Measurements from ENCODE around the gene TNFRSF8. TPM values are rescaled to one million over a fixed set of nuclear protein-coding genes. Genes with fewer than 3 reads are reported as not detected.
A peak's percentile ranks its signal among the peaks of the same experiment; 100 is the strongest.

Gene TNFRSF8
- polyA plus RNA-seq, 1 of the 3 experiments (the other 2 are of a cell fraction), result 0.07 TPM

DNA sequence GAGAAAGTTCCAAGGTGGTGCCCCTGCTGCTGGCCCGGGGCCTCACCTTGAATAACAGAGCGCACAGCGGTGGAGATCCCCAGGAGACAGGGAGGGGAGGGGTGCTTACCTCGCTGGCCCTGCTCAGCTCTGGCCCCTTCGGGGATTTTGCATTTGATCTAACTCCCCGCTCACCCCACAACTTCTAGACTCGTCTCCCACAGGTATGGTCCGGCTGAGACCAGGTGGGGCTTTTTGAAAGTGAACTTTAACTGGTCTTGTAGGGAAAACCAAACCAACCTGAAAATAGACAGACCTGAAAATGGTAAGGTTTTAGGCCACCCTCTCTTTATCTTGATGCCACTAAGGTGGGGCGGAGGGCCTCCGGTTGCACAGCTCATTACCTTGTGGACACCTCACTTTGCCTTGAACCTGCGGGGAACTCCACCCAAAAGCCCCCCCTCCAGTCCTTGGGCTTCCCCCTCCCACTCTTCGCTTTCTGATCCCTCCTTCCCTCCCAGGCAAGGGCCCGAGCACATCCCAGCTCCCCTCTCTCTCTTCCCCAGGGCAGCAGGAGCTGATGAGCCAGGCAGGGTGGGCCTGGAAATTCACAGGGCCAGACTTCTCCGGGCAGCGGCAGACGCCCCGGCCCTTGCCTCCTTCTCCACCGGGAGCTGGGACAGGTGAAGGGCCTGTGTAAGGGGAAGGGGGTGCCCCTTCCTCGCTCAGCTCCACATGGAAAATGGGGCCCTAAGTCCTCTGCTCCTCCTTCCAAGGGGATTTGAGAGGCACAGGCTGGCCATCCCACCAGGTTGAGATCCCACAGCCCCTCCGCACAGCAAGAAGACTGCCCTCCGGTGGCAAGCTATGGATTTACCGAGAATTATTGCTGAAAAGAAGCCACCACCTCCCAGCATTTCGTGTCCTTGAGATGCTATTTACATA, 16.1 kb downstream of the TNFRSF8 start (continued):
- TF ChIP-seq, protein P1, sequence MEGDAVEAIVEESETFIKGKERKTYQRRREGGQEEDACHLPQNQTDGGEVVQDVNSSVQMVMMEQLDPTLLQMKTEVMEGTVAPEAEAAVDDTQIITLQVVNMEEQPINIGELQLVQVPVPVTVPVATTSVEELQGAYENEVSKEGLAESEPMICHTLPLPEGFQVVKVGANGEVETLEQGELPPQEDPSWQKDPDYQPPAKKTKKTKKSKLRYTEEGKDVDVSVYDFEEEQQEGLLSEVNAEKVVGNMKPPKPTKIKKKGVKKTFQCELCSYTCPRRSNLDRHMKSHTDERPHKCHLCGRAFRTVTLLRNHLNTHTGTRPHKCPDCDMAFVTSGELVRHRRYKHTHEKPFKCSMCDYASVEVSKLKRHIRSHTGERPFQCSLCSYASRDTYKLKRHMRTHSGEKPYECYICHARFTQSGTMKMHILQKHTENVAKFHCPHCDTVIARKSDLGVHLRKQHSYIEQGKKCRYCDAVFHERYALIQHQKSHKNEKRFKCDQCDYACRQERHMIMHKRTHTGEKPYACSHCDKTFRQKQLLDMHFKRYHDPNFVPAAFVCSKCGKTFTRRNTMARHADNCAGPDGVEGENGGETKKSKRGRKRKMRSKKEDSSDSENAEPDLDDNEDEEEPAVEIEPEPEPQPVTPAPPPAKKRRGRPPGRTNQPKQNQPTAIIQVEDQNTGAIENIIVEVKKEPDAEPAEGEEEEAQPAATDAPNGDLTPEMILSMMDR (IDR thresholded peaks at IDR 0.05), result peak; percentile 60

DNA sequence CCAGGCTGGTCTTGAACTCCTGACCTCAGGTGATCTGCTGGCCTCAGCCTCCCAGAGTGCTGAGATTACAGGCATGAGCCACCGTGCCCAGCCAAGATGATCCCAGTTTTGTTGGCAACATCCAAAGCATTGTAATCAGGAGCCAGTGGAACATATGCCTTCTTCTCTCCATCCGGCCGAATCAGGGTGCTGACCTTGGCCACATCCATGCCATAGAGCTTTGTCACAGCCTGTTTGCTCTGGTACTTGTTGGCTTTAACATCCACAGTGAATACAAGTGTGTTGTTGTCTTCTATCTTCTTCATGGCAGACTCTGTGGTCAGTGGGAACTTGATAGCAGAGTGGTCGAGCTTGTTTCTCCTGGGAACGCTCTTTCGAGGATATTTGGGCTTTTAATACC, 17.1 kb downstream of the TNFRSF8 start:
- H3K9ac ChIP-seq, result no peak overlapping the region
- POLR2A ChIA-PET, result interaction anchor here (1.3 kb wide), 1 partner anchor 172 kb away, joined by 3 read pairs; no protein-coding TSS in a partner anchor
- CTCF ChIA-PET, result interaction anchor here (0.9 to 2.2 kb wide), 14 partner anchors 9 to 64 kb away, joined by 3 to 10 read pairs (median 4); partner anchors contain the start of gene TNFRSF8
- no peak overlapping the region for H3K4me3 ChIP-seq (ENCODE audit: low read depth in 2 of 2, low read length in 1 of 2)
- H3K27ac ChIP-seq (ENCODE audit: low read depth in 2 of 2, low read length in 1 of 2), result no peak overlapping the region
- H4K20me1 ChIP-seq (ENCODE audit: insufficient read depth), result no peaks in the 10 kb centered on the region
- H3F3A ChIP-seq (replicated peaks; ENCODE audit: insufficient read depth), result no peaks in the 10 kb centered on the region
- no peaks in the 10 kb centered on the region for H3K9me3 ChIP-seq
- H3K4me1 ChIP-seq (ENCODE audit: control insufficient read depth in 1 of 2, insufficient read depth in 2 of 2, low read depth in 1 of 2, low read length in 1 of 2), result no peaks in the 10 kb centered on the region
- WGBS (ENCODE audit: low lambda C conversion rate), result 92% methylated on average over 3 of the region's 6 CpGs
- H3K36me3 ChIP-seq (replicated peaks in 1 of 2; ENCODE audit: control insufficient read depth in 1 of 2, insufficient read depth in 2 of 2, low read length in 1 of 2), result no peaks in the 10 kb centered on the region
- no peak overlapping the region for H2AFZ ChIP-seq (ENCODE audit: low read depth)
- no peaks in the 10 kb centered on the region for H3K9me2 ChIP-seq
- no peak overlapping the region for H3K4me2 ChIP-seq
- DNase-seq, result no peak
- H3K27me3 ChIP-seq (ENCODE audit: insufficient read depth), result no peaks in the 10 kb centered on the region
- no peaks in the 10 kb centered on the region for H3K79me2 ChIP-seq (ENCODE audit: insufficient read depth)
- no peak for TF ChIP-seq CHD2 (IDR thresholded peaks at IDR 0.05; ENCODE audit: low read length, partially characterized antibody)
- no peak for TF ChIP-seq MXI1 (IDR thresholded peaks at IDR 0.05; ENCODE audit: low read depth, low read length)
- TF ChIP-seq ELF1 (IDR thresholded peaks at IDR 0.05), result no peak
- no peak for TF ChIP-seq TEAD4 (IDR thresholded peaks at IDR 0.05; ENCODE audit: borderline replicate concordance, insufficient read depth)
- no peak for TF ChIP-seq JUND (IDR thresholded peaks at IDR 0.05)
- no peak for TF ChIP-seq POLR2AphosphoS5 (IDR thresholded peaks at IDR 0.05; ENCODE audit: low read depth, low read length)
- no peak for TF ChIP-seq EZH2phosphoT487 (IDR thresholded peaks at IDR 0.05; ENCODE audit: borderline replicate concordance, low read depth)
- TF ChIP-seq TAF1 (IDR thresholded peaks at IDR 0.05; ENCODE audit: borderline replicate concordance, low read depth, low read length), result no peak
- TF ChIP-seq, protein P2, sequence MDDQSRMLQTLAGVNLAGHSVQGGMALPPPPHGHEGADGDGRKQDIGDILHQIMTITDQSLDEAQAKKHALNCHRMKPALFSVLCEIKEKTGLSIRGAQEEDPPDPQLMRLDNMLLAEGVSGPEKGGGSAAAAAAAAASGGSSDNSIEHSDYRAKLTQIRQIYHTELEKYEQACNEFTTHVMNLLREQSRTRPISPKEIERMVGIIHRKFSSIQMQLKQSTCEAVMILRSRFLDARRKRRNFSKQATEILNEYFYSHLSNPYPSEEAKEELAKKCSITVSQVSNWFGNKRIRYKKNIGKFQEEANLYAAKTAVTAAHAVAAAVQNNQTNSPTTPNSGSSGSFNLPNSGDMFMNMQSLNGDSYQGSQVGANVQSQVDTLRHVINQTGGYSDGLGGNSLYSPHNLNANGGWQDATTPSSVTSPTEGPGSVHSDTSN (IDR thresholded peaks at IDR 0.05), result no peak
- TF ChIP-seq, protein P1 (IDR thresholded peaks at IDR 0.05), result no peak
- TF ChIP-seq EP300 (IDR thresholded peaks at IDR 0.05; ENCODE audit: borderline replicate concordance in 1 of 2, low read depth in 1 of 2, low read length in 1 of 2), result no peak
